CD4-positive, alpha-beta T cell (primary cell): ENCODE results near the gene UTP20. TPM values are rescaled to one million over a fixed set of nuclear protein-coding genes. Genes with fewer than 3 reads are reported as not detected.

ENCODE experiments used
- ATAC-seq: fragments of 200-7000 bp; cut with Tn5 transposase; one replicate; pipeline ENCODE4 v1.10.0; 2022; ENCODE audit warnings: mild to moderate bottlenecking; ENCODE audit not compliant: poor library complexity
- CTCF ChIA-PET: fragments of 350-600 bp; sonication (Branson Sonifier 250); formaldehyde crosslinking; loops from one replicate; lab custom pipeline; 2021; ENCODE audit warnings: antibody characterized with exemption, inconsistent platforms; lab: Charles Lee
- POLR2A ChIA-PET: fragments of 350-600 bp; sonication (Branson Sonifier 250); formaldehyde crosslinking; loops from one replicate; lab custom pipeline; 2021; ENCODE audit warnings: antibody characterized with exemption, inconsistent platforms; lab: Charles Lee
- DNase-seq, 14 experiments: peaks; one replicate each; pipeline ENCODE4 v3.0.0-alpha.2; 2013 to 2020; ENCODE audit warnings: mixed read lengths in 2 of 14
- H3K27ac ChIP-seq, 2 donors: one replicate each; pipeline versions ENCODE4 v1.5.1 to v1.7.0; 2013; ENCODE audit warnings: low read length in 2 of 2, low read depth in 1 of 2, mild to moderate bottlenecking in 1 of 2
- H3K27me3 ChIP-seq, 2 experiments: 1 replicate in 1 of 2; 2 replicates in 1 of 2; pipeline versions ENCODE4 v1.6.1 to v1.7.0; 2013; ENCODE audit warnings: low read length in 2 of 2, control low read depth in 1 of 2, mild to moderate bottlenecking in 1 of 2, moderate library complexity in 1 of 2; ENCODE audit not compliant: insufficient read depth in 2 of 2, control insufficient read depth in 1 of 2
- H3K36me3 ChIP-seq: one replicate; pipeline ENCODE4 v1.6.1; 2013; ENCODE audit warnings: low read length, control low read depth; ENCODE audit not compliant: insufficient read depth
- H3K4me1 ChIP-seq: one replicate; pipeline ENCODE4 v1.6.1; 2013; ENCODE audit warnings: low read length, control low read depth; ENCODE audit not compliant: insufficient read depth
- H3K4me3 ChIP-seq: one replicate; pipeline ENCODE4 v1.5.1; 2013; ENCODE audit warnings: mild to moderate bottlenecking, low read length, moderate library complexity
- H3K9me3 ChIP-seq, 2 experiments: 1 replicate in 1 of 2; 2 replicates in 1 of 2; pipeline versions ENCODE4 v1.6.1 to v1.7.0; 2013; ENCODE audit warnings: low read length in 2 of 2, mild to moderate bottlenecking in 2 of 2, control low read depth in 1 of 2, moderate library complexity in 1 of 2; ENCODE audit not compliant: control insufficient read depth in 1 of 2, insufficient read depth in 1 of 2
- H3K27ac Mint-ChIP-seq: one replicate; pipeline ENCODE4 v1.8.0; 2020; ENCODE audit warnings: mixed read lengths
- H3K27me3 Mint-ChIP-seq: one replicate; pipeline ENCODE4 v1.8.0; 2021; ENCODE audit warnings: mixed read lengths
- H3K36me3 Mint-ChIP-seq: one replicate; pipeline ENCODE4 v1.8.0; 2021; ENCODE audit warnings: low read depth, mixed read lengths
- H3K4me1 Mint-ChIP-seq: one replicate; pipeline ENCODE4 v1.8.0; 2021; ENCODE audit warnings: low read depth, mixed read lengths
- H3K4me3 Mint-ChIP-seq: one replicate; pipeline ENCODE4 v1.8.0; 2020; ENCODE audit warnings: mild to moderate bottlenecking, mixed read lengths
- H3K9me3 Mint-ChIP-seq: one replicate; pipeline ENCODE4 v1.8.0; 2020; ENCODE audit warnings: mixed read lengths
- CTCF ChIP-seq: fragments of 200-600 bp; IDR thresholded peaks from one replicate; pipeline ENCODE4 v1.8.0; 2022; ENCODE audit warnings: antibody characterized with exemption, mild to moderate bottlenecking
- intact Hi-C, 2 experiments: fragments of 100-400 bp; cut with DNase I in 1 of 2; cut with micrococcal nuclease in 1 of 2; formaldehyde crosslinking; loops; one replicate each; pipeline versions ENCODE4 v1.15.1 to v1.9.0; 2023 to 2025; cut with DNase I, micrococcal nuclease
- total RNA-seq, 174 experiments: library from RNA in 2 of 174; stranded (reverse) in 2 of 174; gene quantifications; one replicate each; pipeline ENCODE4 v1.2.3 and lab custom pipeline; 2021 to 2026

Gene UTP20
- total RNA-seq, 2 experiments from 2014 or later = 9.1 to 9.6 TPM

- intact Hi-C loops = no loop called here
- no peaks in the 10 kb centered on the region for H3K36me3 ChIP-seq
- DNase-seq (no peak), ATAC-seq (no peak)
- H3K27ac ChIP-seq = no peak overlapping the region
- no peaks in the 10 kb centered on the region for H3K4me1 Mint-ChIP-seq
- TF ChIP-seq CTCF = no peak
- ChIA-PET POLR2A (no interaction called here), CTCF (no interaction called here)
- no peaks in the 10 kb centered on the region for H3K9me3 Mint-ChIP-seq
- peaks cover 4 to 11% of the 10 kb centered on the region in 2 experiments for H3K27me3 ChIP-seq
- no peaks in the 10 kb centered on the region for H3K36me3 Mint-ChIP-seq
- no peaks in the 10 kb centered on the region for H3K4me1 ChIP-seq
- H3K9me3 ChIP-seq = peaks cover 0 to 9% of the 10 kb centered on the region in 2 experiments
- no peak overlapping the region for H3K27ac Mint-ChIP-seq
- H3K4me3 ChIP-seq = no peak overlapping the region
- no peak overlapping the region for H3K4me3 Mint-ChIP-seq
- H3K27me3 Mint-ChIP-seq = peaks cover 30% of the 10 kb centered on the region
Observed at GRCh38 chr12:101235686-101236085, 44.2 kb upstream of the UTP20 start.

GRCh38 chr12:101238306-101238705 is 41.6 kb upstream of the UTP20 start:
- Histone ChIP-seq H3K27ac (no peak overlapping the region), H3K4me3 (no peak overlapping the region), H3K4me1 (no peaks in the 10 kb centered on the region), H3K27me3 (peaks cover 4 to 11% of the 10 kb centered on the region in 2 experiments), H3K36me3 (no peaks in the 10 kb centered on the region), H3K9me3 (peaks cover 0 to 9% of the 10 kb centered on the region in 2 experiments)
- intact Hi-C loops = no loop called here
- TF ChIP-seq CTCF = no peak
- ChIA-PET CTCF (no interaction called here), POLR2A (no interaction called here)
- Mint-ChIP-seq H3K27ac (no peak overlapping the region), H3K9me3 (no peaks in the 10 kb centered on the region), H3K4me1 (no peaks in the 10 kb centered on the region), H3K27me3 (peaks cover 21% of the 10 kb centered on the region), H3K36me3 (no peaks in the 10 kb centered on the region), H3K4me3 (no peak overlapping the region)
- ATAC-seq (no peak), DNase-seq (no peak)

- Mint-ChIP-seq H3K9me3 (no peaks in the 10 kb centered on the region), H3K4me3 (no peak overlapping the region), H3K27ac (no peak overlapping the region), H3K4me1 (no peaks in the 10 kb centered on the region), H3K36me3 (no peaks in the 10 kb centered on the region), H3K27me3 (peaks cover 21% of the 10 kb centered on the region)
- no peaks in the 10 kb centered on the region for H3K36me3 ChIP-seq
- H3K27ac ChIP-seq = no peak overlapping the region
- H3K4me3 ChIP-seq = no peak overlapping the region
- H3K27me3 ChIP-seq = peaks cover 4 to 11% of the 10 kb centered on the region in 2 experiments
- no peaks in the 10 kb centered on the region for H3K4me1 ChIP-seq
- peaks cover 0 to 9% of the 10 kb centered on the region in 2 experiments for H3K9me3 ChIP-seq
- intact Hi-C loops = no loop called here
- DNase-seq = no peak
- no peak for ATAC-seq
- CTCF ChIA-PET = no interaction called here
- no peak for TF ChIP-seq CTCF
- POLR2A ChIA-PET = no interaction called here
Observed at GRCh38 chr12:101238800-101239329, 41.0 kb upstream of the UTP20 start.
